SK-N-SH treated with all-trans-retinoic acid at 6 μM for 48 hours (cell line): ENCODE data around the gene LAPTM5.

Experiments
- ARNTL ChIP-seq: fragments of 450-650 bp; formaldehyde crosslinking; IDR thresholded peaks from 2 replicates; pipeline ENCODE4 v1.5.0; 2020; ENCODE audit warnings: low read depth, mild to moderate bottlenecking, moderate library complexity, borderline replicate concordance
- CREB5 ChIP-seq: fragments of 250-450 bp; sonication (Bioruptor Pico); IDR thresholded peaks from 2 replicates; pipeline ENCODE4 v1.5.1; 2020; ENCODE audit warnings: low read depth, mild to moderate bottlenecking, moderate library complexity
- CSDC2 ChIP-seq: fragments of 250-450 bp; sonication (Bioruptor Pico); IDR thresholded peaks from 2 replicates; pipeline ENCODE4 v1.5.0; 2020; ENCODE audit warnings: mild to moderate bottlenecking, moderate library complexity
- PATZ1 ChIP-seq: fragments of 250-450 bp; sonication (Bioruptor Pico); IDR thresholded peaks from 2 replicates; pipeline ENCODE4 v1.8.0; 2020; ENCODE audit warnings: mild to moderate bottlenecking, moderate library complexity, borderline replicate concordance
- ZFP3 ChIP-seq: fragments of 250-450 bp; sonication (Bioruptor Pico); IDR thresholded peaks from 2 replicates; pipeline ENCODE4 v1.5.0; 2020; ENCODE audit warnings: mild to moderate bottlenecking, moderate library complexity

- no peak for TF ChIP-seq ARNTL (CRISPR knock-in tag)
- no peak for TF ChIP-seq PATZ1
- no peak for TF ChIP-seq ZFP3 (CRISPR knock-in tag)
- TF ChIP-seq CSDC2 (CRISPR knock-in tag): no peak
- no peak for TF ChIP-seq CREB5 (CRISPR knock-in tag)
Observed at GRCh38 chr1:30762152-30762929, 4.8 kb upstream of the LAPTM5 start.
